Mammary microvascular endothelial cell (primary cell): ENCODE results near the gene NPY2R. TPM values are rescaled to one million over a fixed set of nuclear protein-coding genes. Genes with fewer than 3 reads are reported as not detected.

Experiments used
- total RNA-seq: library from RNA; depleted of rRNA; stranded (reverse); fragments of >200 nt; gene quantifications from 2 replicates; pipeline ENCODE4 v1.2.3, GENCODE V29; 2015

The NPY2R gene, protein sequence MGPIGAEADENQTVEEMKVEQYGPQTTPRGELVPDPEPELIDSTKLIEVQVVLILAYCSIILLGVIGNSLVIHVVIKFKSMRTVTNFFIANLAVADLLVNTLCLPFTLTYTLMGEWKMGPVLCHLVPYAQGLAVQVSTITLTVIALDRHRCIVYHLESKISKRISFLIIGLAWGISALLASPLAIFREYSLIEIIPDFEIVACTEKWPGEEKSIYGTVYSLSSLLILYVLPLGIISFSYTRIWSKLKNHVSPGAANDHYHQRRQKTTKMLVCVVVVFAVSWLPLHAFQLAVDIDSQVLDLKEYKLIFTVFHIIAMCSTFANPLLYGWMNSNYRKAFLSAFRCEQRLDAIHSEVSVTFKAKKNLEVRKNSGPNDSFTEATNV
- total RNA-seq: not detected in 2 replicates

DNA sequence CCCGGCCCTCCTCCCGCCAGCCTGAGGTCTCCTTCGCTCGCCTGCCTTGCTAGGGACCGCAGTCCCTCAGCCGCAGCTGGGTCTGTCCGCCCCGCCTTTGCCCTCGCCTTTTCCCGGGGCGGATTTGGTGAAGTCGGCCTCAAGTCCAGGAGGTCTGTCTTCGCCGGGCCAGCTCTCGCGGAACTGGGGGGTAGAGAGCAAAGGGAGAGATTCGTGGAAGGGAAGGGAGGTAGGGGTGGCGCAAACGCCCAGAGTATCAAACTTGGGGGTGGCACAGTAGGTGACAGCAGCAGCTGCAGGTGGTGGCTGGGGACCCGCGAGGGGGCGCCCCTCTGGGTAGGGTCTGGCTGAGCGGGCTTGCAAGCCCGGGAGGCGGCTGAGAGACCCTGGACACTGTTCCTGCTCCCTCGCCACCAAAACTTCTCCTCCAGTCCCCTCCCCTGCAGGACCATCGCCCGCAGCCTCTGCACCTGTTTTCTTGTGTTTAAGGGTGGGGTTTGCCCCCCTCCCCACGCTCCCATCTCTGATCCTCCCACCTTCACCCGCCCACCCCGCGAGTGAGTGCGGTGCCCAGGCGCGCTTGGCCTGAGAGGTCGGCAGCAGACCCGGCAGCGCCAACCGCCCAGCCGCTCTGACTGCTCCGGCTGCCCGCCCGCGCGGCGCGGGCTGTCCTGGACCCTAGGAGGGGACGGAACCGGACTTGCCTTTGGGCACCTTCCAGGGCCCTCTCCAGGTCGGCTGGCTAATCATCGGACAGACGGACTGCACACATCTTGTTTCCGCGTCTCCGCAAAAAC is at the start of gene NPY2R:
Gene NPY2R (plus strand): TSS at position 379 of the 797 bp plus-strand sequence. CDS start 5,304 bp downstream, outside the sequence.

Other genes starting within 250 kb of the NPY2R start
- gene MAP9, start 168.3 kb downstream of the NPY2R start, total RNA-seq: 0.07 and 0.30 TPM in 2 replicates